Colon (tissue), 2 donors: ENCODE data around the gene JMJD7.

Source experiments
- FAIRE-seq: peaks from 2 replicates; lab custom pipeline; 2012; peaks lifted over from hg19 to GRCh38; lab: Jason Lieb, UNC
- donor health status: control.
- donor health status: control.

Gene JMJD7

GRCh38 chr15:41866872-41867579 is 39.1 kb downstream of the JMJD7 start:
- FAIRE-seq, result no peak

GRCh38 chr15:41868321-41868720 is 40.4 kb downstream of the JMJD7 start:
- FAIRE-seq, result no peak

- no peak for FAIRE-seq
Observed at GRCh38 chr15:41869770-41870688, 42.1 kb downstream of the JMJD7 start.

- no peak for FAIRE-seq
Observed at GRCh38 chr15:41870689-41871081, 42.8 kb downstream of the JMJD7 start.

GRCh38 chr15:41871175-41871905 is 43.4 kb downstream of the JMJD7 start:
- no peak for FAIRE-seq

- no peak for FAIRE-seq
Observed at GRCh38 chr15:41872166-41872747, 44.4 kb downstream of the JMJD7 start.

GRCh38 chr15:41873711-41874110 is 45.8 kb downstream of the JMJD7 start:
- no peak for FAIRE-seq

- no peak for FAIRE-seq
Observed at GRCh38 chr15:41874736-41875135, 46.8 kb downstream of the JMJD7 start.

GRCh38 chr15:41876007-41876406 is 48.1 kb downstream of the JMJD7 start:
- FAIRE-seq, result no peak

- FAIRE-seq, result no peak
Observed at GRCh38 chr15:41876689-41877088, 48.8 kb downstream of the JMJD7 start.

- FAIRE-seq, result no peak
Observed at GRCh38 chr15:41877631-41878354, 49.9 kb downstream of the JMJD7 start.

GRCh38 chr15:41878355-41878699 is 50.4 kb downstream of the JMJD7 start:
- no peak for FAIRE-seq

GRCh38 chr15:41879321-41879845 is 51.5 kb downstream of the JMJD7 start:
- FAIRE-seq, result no peak

- no peak for FAIRE-seq
Observed at GRCh38 chr15:41880156-41880877, 52.4 kb downstream of the JMJD7 start.

- no peak for FAIRE-seq
Observed at GRCh38 chr15:41881086-41881485, 53.2 kb downstream of the JMJD7 start.

GRCh38 chr15:41881550-41881919 is 53.6 kb downstream of the JMJD7 start:
- FAIRE-seq, result no peak

GRCh38 chr15:41881920-41882688 is 54.2 kb downstream of the JMJD7 start:
- no peak for FAIRE-seq

GRCh38 chr15:41882689-41883483 is 55.0 kb downstream of the JMJD7 start:
- no peak for FAIRE-seq

- no peak for FAIRE-seq
Observed at GRCh38 chr15:41883484-41883825, 55.6 kb downstream of the JMJD7 start.
